Panc1 (cell line): Measurements from ENCODE around the gene PRRX2. TPM values are rescaled to one million over a fixed set of nuclear protein-coding genes. Genes with fewer than 3 reads are reported as not detected.

Experiments
- ATAC-seq: fragments of 200-7000 bp; cut with Tn5 transposase; 2 replicates; pipeline ENCODE4 v1.9.1; 2020; ENCODE audit warnings: mild to moderate bottlenecking, moderate library complexity
- BruUV-seq: library from RNA; stranded (reverse); fragments of 400-500 nt; replicated peaks from 2 replicates; lab custom pipeline; 2021; lab: Mats Ljungman, UMichigan
- CTCF ChIA-PET: fragments of 300-600 bp; sonication (Branson Sonifier 250); formaldehyde crosslinking; loops from one replicate; lab custom pipeline; 2022; ENCODE audit warnings: antibody characterized with exemption; lab: Charles Lee
- POLR2A ChIA-PET: fragments of 300-600 bp; sonication (Branson Sonifier 250); formaldehyde crosslinking; loops from one replicate; lab custom pipeline; 2022; ENCODE audit warnings: antibody characterized with exemption; lab: Charles Lee
- DNase-seq: peaks from one replicate; pipeline ENCODE4 v3.0.0-alpha.2; 2010; ENCODE audit warnings: low read depth, low spot score
- H3K27ac ChIP-seq: 2 replicates; pipeline ENCODE4 v1.5.1; 2011; ENCODE audit warnings: mild to moderate bottlenecking, low read length, inconsistent platforms
- H3K27me3 ChIP-seq: fragments of 200-500 bp; sonication (Bioruptor generic); 2 replicates; pipeline ENCODE4 v1.6.0; 2014; ENCODE audit warnings: low read length, inconsistent platforms; ENCODE audit not compliant: control insufficient read depth, insufficient read depth
- H3K36me3 ChIP-seq: fragments of 200-500 bp; sonication (Bioruptor generic); 2 replicates; pipeline ENCODE4 v1.5.1; 2014; ENCODE audit warnings: inconsistent platforms, mild to moderate bottlenecking, low read length, moderate library complexity; ENCODE audit not compliant: control insufficient read depth, insufficient read depth
- H3K4me1 ChIP-seq: 2 replicates; pipeline ENCODE4 v1.5.1; 2011; ENCODE audit warnings: inconsistent platforms, mild to moderate bottlenecking, low read length, moderate library complexity; ENCODE audit not compliant: control insufficient read depth, insufficient read depth
- H3K4me3 ChIP-seq, 2 experiments: 2 replicates each; pipeline ENCODE4 v1.5.1; 2011 to 2012; ENCODE audit warnings: low read depth in 2 of 2, low read length in 2 of 2, mild to moderate bottlenecking in 2 of 2, inconsistent platforms in 1 of 2, moderate library complexity in 1 of 2
- H3K9me3 ChIP-seq: fragments of 200-500 bp; sonication (Bioruptor generic); 2 replicates; pipeline ENCODE4 v1.5.1; 2014; ENCODE audit warnings: low read depth, mild to moderate bottlenecking, inconsistent platforms, low read length, moderate library complexity; ENCODE audit not compliant: control insufficient read depth, insufficient read depth
- POLR2AphosphoS5 ChIP-seq: IDR thresholded peaks from 2 replicates; pipeline ENCODE4 v1.6.1; 2012; ENCODE audit warnings: mild to moderate bottlenecking, low read depth, low read length, moderate library complexity
- SIN3A ChIP-seq: IDR thresholded peaks from 2 replicates; pipeline ENCODE4 v1.6.1; 2012; ENCODE audit warnings: low read depth, mild to moderate bottlenecking, low read length, moderate library complexity, borderline replicate concordance; ENCODE audit not compliant: insufficient read depth
- TCF7L2 ChIP-seq: IDR thresholded peaks from 2 replicates; pipeline ENCODE4 v1.6.1; 2011; ENCODE audit warnings: mild to moderate bottlenecking, low read depth, low read length, inconsistent platforms
- in situ Hi-C: cut with HindIII; loops from 2 replicates; pipeline ENCODE4 v1.10.0; 2016; ENCODE audit warnings: low sequenced_read_pairs, low pct_unique_long_range_greater_than_20kb
- intact Hi-C: fragments of 100-400 bp; cut with micrococcal nuclease; formaldehyde crosslinking; loops from one replicate; pipeline ENCODE4 v1.10.0; 2022; ENCODE audit not compliant: unreplicated experiment
- total RNA-seq: library from RNA; stranded (reverse); gene quantifications from one replicate; pipeline ENCODE4 v1.2.1, GENCODE V29; 2021; ENCODE audit not compliant: unreplicated experiment
- TF ChIP-seq, protein P1 (sequence below), 2 experiments: IDR thresholded peaks; 2 replicates each; pipeline ENCODE4 v1.6.1; 2011 to 2012; ENCODE audit warnings: low read depth in 2 of 2, control low read depth in 1 of 2, low read length in 1 of 2, mild to moderate bottlenecking in 1 of 2, moderate library complexity in 1 of 2; ENCODE audit not compliant: insufficient read depth in 1 of 2
- TF ChIP-seq, protein P2 (sequence below): fragments of 450-650 bp; IDR thresholded peaks from 2 replicates; pipeline ENCODE4 v1.5.1; 2017; ENCODE audit warnings: mild to moderate bottlenecking

The PRRX2 gene
- total RNA-seq, 1 experiment from 2014 or later: 6.3 TPM

DNA sequence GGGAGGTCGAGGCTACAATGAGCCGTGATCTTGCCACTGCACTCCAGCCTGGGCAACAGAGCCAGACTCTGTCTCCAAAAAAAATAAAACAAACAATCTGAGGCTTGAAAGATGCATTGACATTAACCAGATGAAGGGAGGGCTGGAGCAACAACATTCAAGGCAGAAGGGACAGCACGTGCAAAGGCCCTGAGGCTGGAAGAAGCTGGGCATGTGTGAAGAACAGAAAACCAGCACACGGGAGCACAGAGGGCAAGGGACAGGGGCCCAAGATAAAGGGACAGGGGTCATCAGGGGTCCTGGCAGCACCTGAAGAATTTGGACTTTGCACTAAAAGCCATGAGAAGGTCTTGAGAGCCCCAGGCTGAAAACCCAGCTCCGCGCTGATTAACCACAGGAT lies 84.1 kb downstream of the PRRX2 start:
- intact Hi-C loops: no loop called here
- H3K27me3 ChIP-seq: no peaks in the 10 kb centered on the region
- H3K4me3 ChIP-seq: no peak overlapping the region
- no peak overlapping the region for H3K27ac ChIP-seq
- CTCF ChIA-PET: interaction anchor here (0.6 to 0.7 kb wide), 2 partner anchors 9 to 456 kb away, joined by 3 to 7 read pairs; no protein-coding TSS in a partner anchor
- H3K9me3 ChIP-seq: no peaks in the 10 kb centered on the region
- DNase-seq (no peak), ATAC-seq (no peak)
- POLR2A ChIA-PET: no interaction called here
- in situ Hi-C loops: no loop called here
- no peak for TF ChIP-seq SIN3A
- TF ChIP-seq, protein P1, sequence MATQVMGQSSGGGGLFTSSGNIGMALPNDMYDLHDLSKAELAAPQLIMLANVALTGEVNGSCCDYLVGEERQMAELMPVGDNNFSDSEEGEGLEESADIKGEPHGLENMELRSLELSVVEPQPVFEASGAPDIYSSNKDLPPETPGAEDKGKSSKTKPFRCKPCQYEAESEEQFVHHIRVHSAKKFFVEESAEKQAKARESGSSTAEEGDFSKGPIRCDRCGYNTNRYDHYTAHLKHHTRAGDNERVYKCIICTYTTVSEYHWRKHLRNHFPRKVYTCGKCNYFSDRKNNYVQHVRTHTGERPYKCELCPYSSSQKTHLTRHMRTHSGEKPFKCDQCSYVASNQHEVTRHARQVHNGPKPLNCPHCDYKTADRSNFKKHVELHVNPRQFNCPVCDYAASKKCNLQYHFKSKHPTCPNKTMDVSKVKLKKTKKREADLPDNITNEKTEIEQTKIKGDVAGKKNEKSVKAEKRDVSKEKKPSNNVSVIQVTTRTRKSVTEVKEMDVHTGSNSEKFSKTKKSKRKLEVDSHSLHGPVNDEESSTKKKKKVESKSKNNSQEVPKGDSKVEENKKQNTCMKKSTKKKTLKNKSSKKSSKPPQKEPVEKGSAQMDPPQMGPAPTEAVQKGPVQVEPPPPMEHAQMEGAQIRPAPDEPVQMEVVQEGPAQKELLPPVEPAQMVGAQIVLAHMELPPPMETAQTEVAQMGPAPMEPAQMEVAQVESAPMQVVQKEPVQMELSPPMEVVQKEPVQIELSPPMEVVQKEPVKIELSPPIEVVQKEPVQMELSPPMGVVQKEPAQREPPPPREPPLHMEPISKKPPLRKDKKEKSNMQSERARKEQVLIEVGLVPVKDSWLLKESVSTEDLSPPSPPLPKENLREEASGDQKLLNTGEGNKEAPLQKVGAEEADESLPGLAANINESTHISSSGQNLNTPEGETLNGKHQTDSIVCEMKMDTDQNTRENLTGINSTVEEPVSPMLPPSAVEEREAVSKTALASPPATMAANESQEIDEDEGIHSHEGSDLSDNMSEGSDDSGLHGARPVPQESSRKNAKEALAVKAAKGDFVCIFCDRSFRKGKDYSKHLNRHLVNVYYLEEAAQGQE (IDR thresholded peaks at IDR 0.05; ENCODE audit: insufficient read depth in 1 of 2, low read depth in 2 of 2, low read length in 1 of 2): no peak
- TF ChIP-seq, protein P2, sequence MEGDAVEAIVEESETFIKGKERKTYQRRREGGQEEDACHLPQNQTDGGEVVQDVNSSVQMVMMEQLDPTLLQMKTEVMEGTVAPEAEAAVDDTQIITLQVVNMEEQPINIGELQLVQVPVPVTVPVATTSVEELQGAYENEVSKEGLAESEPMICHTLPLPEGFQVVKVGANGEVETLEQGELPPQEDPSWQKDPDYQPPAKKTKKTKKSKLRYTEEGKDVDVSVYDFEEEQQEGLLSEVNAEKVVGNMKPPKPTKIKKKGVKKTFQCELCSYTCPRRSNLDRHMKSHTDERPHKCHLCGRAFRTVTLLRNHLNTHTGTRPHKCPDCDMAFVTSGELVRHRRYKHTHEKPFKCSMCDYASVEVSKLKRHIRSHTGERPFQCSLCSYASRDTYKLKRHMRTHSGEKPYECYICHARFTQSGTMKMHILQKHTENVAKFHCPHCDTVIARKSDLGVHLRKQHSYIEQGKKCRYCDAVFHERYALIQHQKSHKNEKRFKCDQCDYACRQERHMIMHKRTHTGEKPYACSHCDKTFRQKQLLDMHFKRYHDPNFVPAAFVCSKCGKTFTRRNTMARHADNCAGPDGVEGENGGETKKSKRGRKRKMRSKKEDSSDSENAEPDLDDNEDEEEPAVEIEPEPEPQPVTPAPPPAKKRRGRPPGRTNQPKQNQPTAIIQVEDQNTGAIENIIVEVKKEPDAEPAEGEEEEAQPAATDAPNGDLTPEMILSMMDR: no peak
- no peak for TF ChIP-seq POLR2AphosphoS5
- no peak for TF ChIP-seq TCF7L2
- H3K36me3 ChIP-seq: no peaks in the 10 kb centered on the region; the same call in 1 of the 2 replicates
- BruUV-seq: no TSS peak
- H3K4me1 ChIP-seq: no peaks in the 10 kb centered on the region; the same call in none of the 2 replicates

- TF ChIP-seq POLR2AphosphoS5 (no peak), TCF7L2 (no peak), SIN3A (no peak)
- TF ChIP-seq, protein P2: no peak
- TF ChIP-seq, protein P1 (IDR thresholded peaks at IDR 0.05; ENCODE audit: insufficient read depth in 1 of 2, low read depth in 2 of 2, low read length in 1 of 2): no peak
- ChIA-PET POLR2A (no interaction called here), CTCF (interaction anchor here (0.6 kb wide), 1 partner anchor 455 kb away, joined by 7 read pairs; no protein-coding TSS in a partner anchor)
- Histone ChIP-seq H3K36me3 (no peaks in the 10 kb centered on the region; the same call in 1 of the 2 replicates), H3K27me3 (no peaks in the 10 kb centered on the region), H3K4me3 (no peak overlapping the region), H3K4me1 (no peaks in the 10 kb centered on the region; the same call in none of the 2 replicates), H3K9me3 (no peaks in the 10 kb centered on the region), H3K27ac (no peak overlapping the region)
- DNase-seq (no peak), ATAC-seq (no peak)
- intact Hi-C loops: no loop called here
- BruUV-seq: no TSS peak
- in situ Hi-C loops: no loop called here
These were observed 84.7 kb downstream of the PRRX2 start for GRCh38 chr9:129750013-129750638.
